GM18951 (cell line): ENCODE measurements around the gene TNS4.

Source experiments
- POLR2A ChIP-seq: IDR thresholded peaks from 4 replicates; pipeline ENCODE4 v1.6.1; 2011; ENCODE audit warnings: mild to moderate bottlenecking; ENCODE audit not compliant: insufficient read length, insufficient read depth; ENCODE audit errors: extremely low read depth
- in situ Hi-C: fragments of 300-500 bp; cut with MboI; formaldehyde crosslinking; loops from one replicate; pipeline ENCODE4 v1.12.0; 2022; ENCODE audit warnings: low sequenced_read_pairs, mixed read lengths, inconsistent platforms; ENCODE audit not compliant: unreplicated experiment

Gene TNS4

GRCh38 chr17:40443196-40443987 lies 58.0 kb downstream of the TNS4 start, which contains the start of gene IGFBP4:
Gene IGFBP4, plus strand, starts transcription at chr17:40443450. Its CDS starts 286 bp downstream, at chr17:40443736.
- in situ Hi-C loops = loop anchor here (25.0 kb wide), 1 partner anchor 94 kb away; no protein-coding TSS in a partner anchor
- TF ChIP-seq POLR2A = no peak

DNA sequence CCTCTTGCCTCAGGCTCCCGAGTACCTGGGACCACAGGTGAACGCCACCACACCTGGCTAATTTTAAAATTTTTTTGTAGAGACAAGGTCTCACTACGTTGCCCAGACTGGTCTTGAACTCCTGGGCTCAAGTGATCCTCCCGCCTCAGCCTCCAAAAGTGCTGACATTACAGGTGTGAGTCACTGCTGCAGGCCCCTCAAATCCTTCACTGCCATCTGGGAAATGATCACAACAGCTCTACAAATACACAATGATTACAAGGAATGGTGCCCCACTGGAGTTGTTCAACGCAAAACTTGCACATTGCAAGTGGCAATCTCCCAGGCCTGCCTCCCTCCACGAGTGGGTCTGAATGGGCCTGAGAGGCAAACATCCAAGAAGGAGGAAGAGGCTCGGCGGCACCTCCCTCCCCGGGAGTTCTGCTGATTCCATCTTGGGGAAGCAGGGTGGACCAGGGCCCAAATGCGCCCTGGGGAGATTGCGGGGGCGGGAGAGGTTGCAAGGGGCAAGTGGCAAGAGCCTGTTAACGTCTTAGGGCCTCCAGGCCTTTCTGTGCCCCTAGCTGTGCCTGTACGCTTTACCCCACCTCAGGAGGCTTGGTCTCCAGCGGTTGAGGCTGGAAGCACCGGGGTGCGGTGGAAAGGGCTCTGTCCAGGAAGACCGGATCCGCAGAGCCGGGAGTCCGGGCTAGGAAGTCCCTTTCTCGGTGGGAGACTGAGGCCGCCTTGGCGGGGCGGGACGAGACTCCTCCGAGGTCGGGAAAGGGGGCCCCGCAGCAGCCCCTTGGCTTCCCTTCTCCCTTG lies 58.8 kb downstream of the TNS4 start:
- TF ChIP-seq POLR2A = no peak
- in situ Hi-C loops = loop anchor here (25.0 kb wide), 1 partner anchor 95 kb away; no protein-coding TSS in a partner anchor

GRCh38 chr17:40440166-40440565 lies 61.3 kb downstream of the TNS4 start:
- no peak for TF ChIP-seq POLR2A
- in situ Hi-C loops = loop anchor here (25.0 kb wide), 1 partner anchor 97 kb away; no protein-coding TSS in a partner anchor

GRCh38 chr17:40437095-40437732 lies 64.2 kb downstream of the TNS4 start:
- in situ Hi-C loops = loop anchor here (25.0 kb wide), 1 partner anchor 100 kb away; no protein-coding TSS in a partner anchor
- no peak for TF ChIP-seq POLR2A

DNA sequence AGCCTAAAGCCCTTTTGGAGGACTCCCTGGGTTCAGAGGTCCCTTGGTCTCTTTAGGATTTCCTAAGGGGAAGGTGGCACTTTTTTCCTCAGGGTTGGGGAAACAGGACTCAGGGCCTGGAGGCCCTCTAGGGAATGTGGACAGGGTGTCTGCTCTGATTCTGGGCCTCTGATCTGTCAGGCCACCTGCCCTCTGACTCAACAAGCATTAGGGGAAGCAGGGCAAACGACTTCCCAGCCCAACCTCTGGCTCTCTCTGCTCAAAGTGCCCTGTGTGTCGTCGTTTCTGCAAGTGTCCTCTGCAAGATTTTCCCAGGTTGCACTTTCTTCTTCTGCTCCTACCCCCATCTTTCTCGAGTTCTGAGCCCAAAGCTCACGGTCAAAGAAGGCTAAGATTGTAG lies 64.8 kb downstream of the TNS4 start:
- in situ Hi-C loops = loop anchor here (25.0 kb wide), 1 partner anchor 101 kb away; no protein-coding TSS in a partner anchor
- no peak for TF ChIP-seq POLR2A

- no peak for TF ChIP-seq POLR2A
- in situ Hi-C loops = loop anchor here (25.0 kb wide), 1 partner anchor 104 kb away; no protein-coding TSS in a partner anchor
Observed at GRCh38 chr17:40433551-40434415, 67.6 kb downstream of the TNS4 start.

- in situ Hi-C loops = loop anchor here (25.0 kb wide), 1 partner anchor 104 kb away; no protein-coding TSS in a partner anchor
- TF ChIP-seq POLR2A = no peak
Observed at GRCh38 chr17:40432864-40433528, 68.4 kb downstream of the TNS4 start.

- in situ Hi-C loops = loop anchor here (25.0 kb wide), 1 partner anchor 106 kb away; no protein-coding TSS in a partner anchor
- TF ChIP-seq POLR2A = no peak
Observed at GRCh38 chr17:40431231-40431602, 70.2 kb downstream of the TNS4 start.

GRCh38 chr17:40430272-40431230 lies 70.9 kb downstream of the TNS4 start:
- in situ Hi-C loops = loop anchor here (25.0 kb wide), 1 partner anchor 107 kb away; no protein-coding TSS in a partner anchor
- no peak for TF ChIP-seq POLR2A

DNA sequence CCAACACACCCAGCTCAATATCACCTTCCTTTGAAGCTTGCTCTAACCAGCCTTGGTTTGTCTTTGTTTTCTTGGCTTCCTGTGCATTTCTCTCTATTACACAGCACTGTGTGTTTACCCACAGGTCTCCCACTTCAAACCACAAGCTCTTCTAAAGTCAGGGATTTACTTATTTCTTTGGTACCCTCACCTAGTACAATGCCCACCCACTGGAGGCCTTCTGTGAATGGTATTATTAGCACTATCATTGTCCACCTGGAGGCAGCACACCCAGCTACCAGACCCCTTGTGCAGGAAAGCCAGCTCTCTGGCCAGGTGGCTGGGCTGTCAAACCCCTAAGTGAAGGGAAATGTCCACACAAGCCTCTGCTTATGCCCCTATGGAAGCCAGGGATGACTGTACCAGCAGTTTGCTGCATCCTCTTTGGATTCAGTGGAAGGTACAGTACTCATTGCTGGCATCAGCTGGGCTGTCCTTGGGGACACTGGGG lies 74.4 kb downstream of the TNS4 start:
- TF ChIP-seq POLR2A = no peak
- in situ Hi-C loops = loop anchor here (25.0 kb wide), 1 partner anchor 110 kb away; no protein-coding TSS in a partner anchor
